ENCODE results near the gene COG5. TPM values are rescaled to one million over a fixed set of nuclear protein-coding genes. Genes with fewer than 3 reads are reported as not detected.

The COG5 gene
- total RNA-seq, 1 experiment from 2014 or later: 58.0 TPM

DNA sequence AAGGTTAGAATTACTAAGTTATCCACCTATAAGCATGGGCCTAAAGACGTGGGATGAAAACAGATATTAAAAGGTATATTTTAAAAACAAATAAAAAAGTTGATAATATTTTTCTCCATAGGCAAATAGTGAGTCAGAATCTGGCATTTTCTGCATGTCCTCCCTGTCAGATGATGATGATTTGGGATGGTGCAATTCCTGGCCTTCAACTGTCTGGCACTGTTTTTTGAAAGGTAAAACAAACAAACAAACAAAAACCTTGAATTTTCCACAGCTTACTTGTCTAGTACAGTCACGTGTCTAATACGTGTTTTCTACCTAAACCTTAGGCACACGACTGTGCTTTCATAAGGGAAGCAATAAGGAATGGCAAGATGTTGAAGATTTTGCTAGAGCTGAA is 377.5 kb downstream of the COG5 start:
- DNase-seq (ENCODE audit: low spot score): no peak

DNA sequence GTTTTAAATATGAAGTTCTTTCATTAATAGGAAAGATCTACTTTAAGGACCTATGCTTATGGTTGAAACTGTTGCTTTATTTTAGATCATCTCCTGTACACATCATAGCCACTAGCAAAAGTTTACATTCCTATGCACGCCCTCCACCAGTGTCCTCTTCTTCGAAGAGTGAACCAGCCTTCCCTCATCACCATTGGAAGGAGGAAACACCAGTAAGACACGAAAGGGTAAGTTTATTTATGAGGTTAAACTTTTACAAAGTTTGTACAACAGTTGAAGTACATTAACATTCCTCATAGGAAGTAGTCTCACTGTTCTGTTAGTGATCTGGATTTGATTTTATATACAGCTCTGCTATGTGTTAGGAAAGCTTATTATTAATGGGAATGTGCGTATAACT is 378.0 kb downstream of the COG5 start:
- no peak for DNase-seq (ENCODE audit: low spot score)

DNA sequence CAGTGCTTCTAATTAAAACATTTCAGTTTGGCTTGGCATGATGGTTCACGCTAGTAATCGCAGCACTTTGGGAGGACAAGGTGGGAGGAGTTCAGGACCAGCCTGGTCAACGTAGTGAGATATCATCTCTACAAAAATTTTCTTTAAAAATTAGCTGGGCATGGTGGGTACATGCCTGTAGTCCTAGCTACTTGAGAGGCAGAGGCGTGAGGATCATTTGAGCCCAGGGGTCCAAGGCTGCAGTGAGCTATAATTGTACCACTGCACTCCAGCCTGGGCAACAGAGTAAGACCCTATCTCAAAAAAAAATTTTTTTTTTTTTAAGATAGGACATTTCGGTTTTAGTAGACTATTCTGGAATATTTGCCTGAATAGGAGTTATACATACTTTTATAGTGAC is 382.5 kb downstream of the COG5 start:
- DNase-seq (ENCODE audit: low spot score): no peak

DNA sequence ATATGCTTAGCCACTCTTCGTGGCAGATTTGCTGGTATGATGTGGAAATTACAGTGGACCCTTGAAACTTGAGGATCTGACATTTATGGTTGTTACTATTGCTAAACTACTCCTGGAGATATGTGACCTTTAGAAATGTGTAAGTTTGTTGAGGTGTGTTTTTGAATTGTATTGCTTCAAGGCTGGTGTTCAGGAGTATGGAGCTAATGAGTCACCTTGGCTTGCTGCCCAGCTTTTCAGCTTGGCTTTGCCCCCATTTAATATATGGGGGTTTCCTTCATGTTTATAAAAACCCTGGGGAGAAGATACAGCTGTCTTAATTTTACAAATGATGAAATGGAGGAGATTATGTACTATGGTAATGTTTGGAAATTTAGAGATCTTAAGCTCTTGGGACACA is 383.3 kb downstream of the COG5 start:
- peak; percentile 50 for DNase-seq (ENCODE audit: low spot score)

DNA sequence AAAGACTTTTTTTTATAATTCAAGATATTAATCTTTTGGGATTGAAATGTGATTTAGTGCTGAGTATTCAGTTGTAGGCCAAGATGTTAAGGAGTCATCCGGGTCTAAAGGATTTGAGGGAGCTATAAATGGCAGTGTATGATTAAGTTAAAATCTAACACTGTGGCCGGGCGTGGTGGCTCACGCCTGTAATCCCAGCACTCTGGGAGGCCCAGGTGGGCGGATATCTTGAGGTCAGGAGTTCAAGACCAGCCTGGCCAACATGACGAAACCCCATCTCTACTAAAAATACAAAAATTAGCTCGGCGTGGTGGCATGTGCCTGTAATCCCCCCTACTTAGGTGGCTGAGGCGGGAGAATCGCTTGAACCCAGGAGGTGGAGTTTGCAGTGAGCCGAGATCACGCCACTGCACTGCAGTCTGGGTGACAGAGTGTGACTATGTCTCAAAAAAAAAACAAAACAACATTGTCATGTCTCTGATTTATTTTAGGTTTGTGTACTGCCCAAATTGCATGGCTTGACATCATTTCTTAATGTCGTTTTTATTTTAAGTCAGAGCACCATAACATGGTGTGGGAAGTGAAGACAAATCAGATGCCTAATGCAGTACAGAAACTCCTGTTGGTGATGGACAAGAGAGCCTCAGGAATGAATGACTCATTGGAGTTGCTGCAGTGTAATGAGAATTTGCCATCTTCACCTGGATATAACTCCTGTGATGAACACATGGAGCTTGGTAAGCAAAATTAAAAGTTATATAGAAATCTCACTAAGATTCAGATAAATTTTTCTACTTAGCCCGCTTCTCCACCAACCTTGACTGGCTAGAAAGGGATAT is 384.2 kb downstream of the COG5 start:
- no peak for DNase-seq (ENCODE audit: low spot score)

DNA sequence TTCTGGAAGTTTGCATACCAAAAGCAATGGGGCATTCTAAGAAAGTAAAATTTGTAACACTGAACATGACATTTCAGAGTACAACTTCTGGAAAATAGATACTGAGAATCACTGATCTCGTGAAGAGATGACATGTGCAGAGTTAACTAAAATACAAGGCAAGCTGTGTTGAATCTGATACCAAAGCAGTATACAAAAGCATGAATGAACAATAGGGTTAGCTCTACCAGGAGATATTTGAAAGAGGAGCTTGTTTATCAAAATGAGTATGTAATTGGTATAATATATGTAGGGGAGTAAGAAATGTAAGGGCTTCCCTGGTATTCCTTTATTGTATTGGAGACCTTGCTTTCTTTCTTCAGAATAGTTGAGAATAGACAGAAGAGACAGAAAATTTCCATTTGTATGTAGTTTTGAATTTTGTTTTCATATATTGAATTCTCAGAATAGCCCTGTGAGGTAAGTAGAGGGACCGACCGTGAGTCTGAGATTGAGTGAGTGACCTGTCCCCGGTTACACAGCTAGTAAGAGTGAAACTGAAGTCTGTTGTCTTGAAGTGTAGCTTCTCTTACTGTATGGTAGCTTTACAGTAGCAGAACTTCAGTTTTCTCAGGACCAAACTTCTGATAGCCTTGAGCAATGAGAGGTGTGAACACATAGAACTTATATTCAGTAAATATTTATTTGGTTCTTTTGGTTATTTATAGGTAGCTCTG is 389.9 kb downstream of the COG5 start:
- DNase-seq (ENCODE audit: low spot score): no peak

DNA sequence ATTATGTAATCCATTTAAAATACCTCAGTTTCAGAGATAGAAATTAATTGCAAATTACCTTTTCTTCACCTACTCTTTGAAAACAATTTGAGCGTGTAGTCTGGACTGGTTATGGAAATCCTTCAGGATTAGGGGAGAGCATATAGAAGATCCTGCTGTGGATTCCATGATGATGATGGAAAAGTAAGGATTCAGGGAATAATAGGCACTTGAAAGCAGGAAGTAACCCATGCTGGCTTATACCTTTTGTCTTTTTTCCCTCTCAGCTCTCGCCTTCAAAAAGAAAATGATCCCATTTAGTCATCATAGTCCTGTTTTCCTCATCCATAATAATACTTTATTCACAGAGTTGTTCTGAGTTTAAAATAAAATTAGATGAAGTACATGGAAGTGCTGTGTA is 390.5 kb downstream of the COG5 start:
- DNase-seq (ENCODE audit: low spot score): no peak

DNA sequence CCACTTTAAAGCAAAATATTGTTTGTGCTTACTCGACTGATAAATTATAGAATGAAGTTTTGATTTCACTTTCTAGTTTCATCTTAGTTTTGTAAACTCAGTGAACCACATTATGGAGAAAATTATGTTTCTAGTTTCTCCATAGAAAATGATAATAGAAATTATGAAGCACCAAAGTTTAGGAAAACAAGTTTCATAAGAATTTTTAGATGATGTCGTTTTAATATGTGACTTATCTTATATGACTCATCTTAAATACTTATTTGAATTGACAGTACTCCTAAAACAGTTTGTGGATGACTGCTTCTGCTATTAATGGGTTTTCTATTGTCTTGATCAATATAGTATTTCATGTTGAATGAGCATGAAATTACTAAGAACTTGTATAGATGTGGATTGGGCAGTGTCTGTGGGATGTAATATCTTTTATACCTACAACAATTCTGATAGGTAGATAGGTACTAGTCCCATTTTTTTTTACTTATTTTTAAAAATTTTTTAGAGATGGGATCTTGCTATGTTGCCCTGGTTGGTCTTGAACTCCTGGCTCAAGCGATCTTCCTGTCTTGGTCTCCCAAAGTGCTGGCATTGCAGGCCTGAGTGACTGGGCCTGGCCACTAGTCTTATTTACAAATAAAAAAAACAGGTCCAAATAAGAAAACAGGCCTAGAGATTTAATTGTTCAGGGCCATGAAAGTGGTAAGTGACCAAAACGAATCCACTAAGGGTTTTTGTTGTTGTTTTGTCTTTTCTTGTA is 391.3 kb downstream of the COG5 start:
- no peak for DNase-seq (ENCODE audit: low spot score)

DNA sequence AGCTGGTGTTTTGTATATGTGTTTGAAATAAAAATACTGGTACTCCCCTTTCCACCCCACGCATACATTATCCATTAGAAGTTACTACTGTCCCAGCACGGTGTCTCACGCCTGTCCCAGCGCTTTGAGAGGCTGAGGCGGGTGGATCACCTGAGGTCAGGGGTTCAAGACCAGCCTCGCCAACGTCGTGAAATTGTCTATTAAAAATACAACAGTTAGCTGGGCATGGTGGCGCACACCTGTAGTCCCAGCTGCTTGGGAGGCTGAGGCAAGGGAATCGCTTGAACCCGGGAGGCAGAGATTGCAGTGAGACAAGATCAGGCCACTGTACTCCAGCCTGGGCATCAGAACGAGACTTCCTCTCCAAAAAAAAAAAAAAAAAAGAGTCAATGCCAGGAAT is 392.2 kb downstream of the COG5 start:
- DNase-seq (ENCODE audit: low spot score): no peak

DNA sequence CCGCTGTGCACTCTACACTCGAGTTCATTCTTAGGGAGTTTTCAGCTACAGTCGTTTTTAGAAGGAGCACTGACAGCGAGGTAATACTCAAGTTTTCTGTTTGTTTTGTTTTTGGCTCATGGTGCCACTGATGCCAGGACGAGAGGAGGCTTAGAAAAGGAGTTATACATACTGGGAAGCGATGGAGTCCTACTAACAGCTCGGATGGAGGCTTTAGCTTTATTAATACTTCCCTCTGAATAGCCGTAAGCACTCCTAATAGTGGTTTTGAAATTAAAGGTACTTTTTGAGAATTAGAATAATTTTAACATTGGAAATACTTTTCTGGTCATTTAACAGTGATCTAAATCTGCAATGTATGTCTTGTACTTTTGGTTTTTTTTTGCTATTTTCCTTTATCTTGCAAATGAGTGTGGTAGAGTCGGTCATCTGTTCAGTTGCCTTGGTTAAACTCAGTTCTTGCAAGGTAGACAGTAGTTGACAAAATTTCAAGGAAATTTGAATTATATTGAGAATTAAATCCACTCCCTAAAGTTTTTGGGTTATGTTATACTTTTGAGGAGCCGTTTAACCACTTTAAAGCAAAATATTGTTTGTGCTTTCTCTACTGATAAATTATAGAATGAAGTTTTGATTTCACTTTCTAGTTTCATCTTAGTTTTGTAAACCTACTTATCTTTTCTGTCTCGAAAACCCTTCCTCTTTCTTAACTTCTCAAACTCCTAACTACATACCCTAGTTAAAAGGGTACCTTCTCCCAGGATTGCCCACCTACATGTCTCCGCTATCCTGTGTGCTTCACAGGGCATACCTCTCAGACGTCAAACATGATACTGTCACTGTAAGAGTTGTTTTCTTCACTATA is 393.4 kb downstream of the COG5 start:
- DNase-seq (ENCODE audit: low spot score): no peak

DNA sequence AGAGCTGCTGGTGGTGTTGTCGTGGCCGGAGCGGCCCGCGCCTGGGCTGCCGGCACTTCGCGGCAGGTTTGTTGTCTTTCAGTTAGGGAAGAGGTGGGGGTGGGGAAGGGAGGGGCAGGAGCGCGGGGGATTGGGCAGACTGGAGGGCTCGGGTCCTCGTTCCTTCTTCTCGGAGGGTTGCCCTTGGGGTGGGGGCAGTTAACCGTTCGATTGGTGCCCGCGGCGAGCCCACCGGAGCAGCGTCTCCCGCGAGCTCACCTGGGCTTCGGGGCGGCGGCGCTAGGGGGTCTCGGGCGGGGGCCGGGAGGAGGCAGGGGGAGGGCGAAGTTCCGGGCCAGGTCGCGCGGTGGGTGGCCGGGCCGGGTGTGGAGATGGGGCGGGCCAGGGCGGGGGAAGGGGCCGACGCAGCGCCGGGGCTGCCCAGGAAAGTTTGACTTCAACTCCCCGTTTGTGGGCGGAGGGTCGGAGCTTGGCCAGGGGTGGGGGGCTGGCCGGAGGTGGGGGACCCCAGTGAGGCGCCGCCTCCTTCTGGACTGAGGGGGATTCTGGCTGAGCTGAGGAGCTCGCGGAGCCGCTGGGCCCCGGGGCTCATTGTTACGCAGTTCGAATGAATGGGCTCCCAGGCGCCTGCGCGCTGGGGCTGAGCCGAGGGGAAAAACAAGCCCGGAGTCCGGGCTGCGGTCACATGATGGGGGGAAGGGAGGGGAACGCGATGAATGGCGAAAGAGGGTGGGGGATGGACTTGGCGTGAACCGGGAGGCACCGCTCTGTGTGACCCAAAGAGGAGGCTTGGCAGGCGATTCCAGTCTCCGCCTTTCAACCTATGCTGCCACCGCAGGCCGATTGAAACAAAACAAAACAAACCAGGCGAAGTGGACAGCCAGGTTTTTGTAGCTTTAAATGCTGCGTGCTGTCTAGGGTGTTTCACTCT is 394.3 kb downstream of the COG5 start:
- DNase-seq (ENCODE audit: low spot score): peak; percentile 99

DNA sequence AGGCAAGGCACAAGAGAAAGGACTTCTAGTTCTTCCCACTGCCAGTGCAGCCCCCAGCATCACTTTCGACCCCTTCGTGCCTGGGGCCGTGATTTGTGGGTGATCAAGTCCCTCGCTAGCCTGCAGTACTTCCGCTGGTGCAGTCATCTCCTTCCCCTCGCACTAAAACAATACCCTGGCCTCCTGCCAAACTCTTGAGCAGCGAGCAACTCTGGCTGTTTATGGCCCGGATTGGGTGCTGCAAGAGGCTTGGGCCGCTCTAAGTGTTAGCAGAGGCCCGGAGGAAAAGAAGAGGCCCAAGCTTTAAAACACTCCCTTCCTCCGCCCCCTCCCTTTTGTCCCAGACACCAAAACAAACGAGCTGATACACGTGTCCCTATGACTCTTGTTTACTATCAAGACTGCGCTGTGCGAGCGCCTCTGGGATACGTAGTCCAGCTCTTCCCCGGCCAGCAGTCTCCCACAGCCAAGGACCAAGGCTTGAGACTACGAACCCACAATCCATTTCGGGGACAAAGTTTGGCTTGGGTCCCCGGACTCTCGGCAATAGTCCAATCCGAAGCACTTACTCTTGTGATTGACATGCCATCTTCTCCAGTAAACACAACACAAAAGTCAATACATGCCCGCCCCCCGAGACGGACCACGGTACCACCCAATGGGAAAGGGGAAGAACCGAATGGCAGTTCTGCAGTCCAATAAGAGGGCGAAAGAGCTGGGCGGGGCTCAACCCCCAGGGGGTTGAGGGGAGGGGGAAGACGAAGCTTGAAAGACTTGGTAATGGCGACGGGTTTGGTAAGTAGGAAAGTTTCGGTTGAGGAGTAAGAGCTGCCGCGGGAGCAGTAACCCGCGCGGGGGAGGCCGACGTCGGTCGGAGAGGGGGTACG is 395.2 kb downstream of the COG5 start, which contains the start of gene HBP1:
Gene HBP1 (plus strand): TSS at position 771 of the 887 bp plus-strand sequence. CDS start 10,891 bp downstream, outside the sequence.
- peak; percentile 100 for DNase-seq (ENCODE audit: low spot score)

DNA sequence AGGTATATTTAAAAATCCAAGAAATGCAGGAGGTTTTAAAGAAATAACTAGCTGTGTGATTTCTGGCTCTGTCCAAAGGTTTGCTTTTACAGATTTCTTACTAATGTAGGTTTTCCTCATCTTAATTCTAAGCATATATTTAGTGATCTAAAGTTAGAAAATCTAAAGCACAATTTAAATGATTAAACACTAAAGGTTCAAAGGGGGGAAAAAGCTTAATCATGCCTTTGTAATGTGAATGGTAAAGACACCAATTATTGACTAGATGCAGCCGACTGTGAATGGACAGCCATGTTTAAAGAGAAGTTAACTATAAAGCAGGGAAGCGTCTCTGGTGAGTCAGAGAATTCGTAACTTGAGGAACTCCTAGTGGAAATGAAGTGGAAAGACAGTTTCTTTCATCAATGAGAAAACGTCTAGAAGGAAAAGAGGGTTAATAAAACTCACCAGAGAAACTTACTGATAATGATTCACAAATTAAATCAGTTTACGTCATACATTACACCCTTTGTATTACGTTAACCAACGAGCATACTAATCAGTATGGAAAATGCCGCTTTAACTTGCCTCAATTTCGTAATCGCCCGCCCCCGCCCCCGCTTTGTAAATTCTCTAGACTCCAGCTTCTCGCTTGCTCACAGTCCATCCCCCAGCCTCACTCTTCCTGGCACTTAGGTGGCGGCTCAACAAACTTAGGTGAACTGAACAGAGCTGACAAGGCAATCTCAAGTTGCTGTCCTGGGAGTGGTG is 396.1 kb downstream of the COG5 start:
- DNase-seq (ENCODE audit: low spot score): peak; percentile 83

DNA sequence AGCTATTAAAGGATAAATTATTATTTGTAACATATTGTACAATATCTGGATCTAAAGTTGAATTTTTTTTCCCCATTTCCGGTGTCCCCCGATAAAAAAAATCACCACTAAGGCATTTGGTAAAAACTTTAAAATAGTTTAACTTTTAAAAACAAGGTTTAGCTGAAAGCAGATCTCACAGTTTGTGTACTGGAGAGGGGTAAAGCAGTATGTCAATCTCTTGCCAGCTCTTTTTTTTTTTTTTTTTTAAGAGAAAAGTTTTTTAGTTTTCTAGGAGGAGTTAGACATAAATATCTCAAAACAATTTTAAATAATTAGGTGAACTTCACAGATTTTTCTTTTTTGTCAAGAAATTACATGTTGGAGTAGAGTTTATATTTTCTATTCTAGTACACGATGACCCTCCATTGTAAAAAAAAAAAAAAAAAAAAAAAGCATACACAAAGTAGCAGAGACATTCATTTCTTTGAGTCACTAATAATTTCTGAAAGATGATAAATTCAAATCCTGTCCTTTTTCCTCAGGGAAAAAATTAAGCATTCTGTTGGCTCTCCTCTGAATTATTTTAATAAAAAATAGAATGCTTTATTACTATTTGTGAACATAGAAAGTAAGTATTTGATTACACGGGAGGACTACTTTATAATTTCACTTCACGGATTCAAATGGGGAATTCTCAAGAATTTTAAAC is 396.8 kb downstream of the COG5 start:
- peak; percentile 12 for DNase-seq (ENCODE audit: low spot score)

DNA sequence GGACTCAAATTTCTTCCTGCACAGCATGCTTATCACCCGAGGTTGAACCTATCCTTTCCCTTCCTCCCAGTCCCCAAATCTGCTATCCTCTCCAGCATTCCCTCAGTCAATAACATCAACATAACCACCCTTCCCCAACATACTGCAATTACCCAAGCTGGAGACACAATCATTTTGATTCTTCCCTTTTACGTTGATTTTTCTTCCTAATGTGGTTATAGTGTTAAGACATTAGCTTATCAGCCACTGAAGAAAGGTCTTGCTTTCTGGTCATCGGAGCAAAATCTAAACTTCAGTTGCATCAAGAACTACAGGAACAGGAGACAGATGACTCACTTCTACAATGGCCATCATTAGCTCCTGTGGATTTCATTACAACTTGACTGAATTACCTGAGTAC is 398.4 kb downstream of the COG5 start:
- DNase-seq (ENCODE audit: low spot score): no peak

DNA sequence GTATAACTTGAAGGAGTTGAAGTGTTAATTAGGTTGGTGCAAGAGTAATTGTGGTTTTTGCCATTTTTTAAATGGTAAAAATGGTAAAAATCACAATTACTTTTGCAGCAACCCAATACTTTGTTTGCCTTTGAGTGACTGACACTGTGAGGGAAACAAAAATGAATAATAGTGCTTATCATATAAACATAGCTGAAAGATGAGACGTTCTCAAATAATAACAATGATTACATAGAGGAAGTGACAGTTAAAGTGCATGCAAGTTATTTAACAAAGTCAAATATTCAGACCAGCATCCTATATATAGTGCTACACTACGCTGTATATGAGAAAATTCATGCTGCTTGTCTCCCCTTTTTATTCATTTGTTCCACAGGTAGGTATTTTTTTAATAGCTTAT is 399.6 kb downstream of the COG5 start:
- DNase-seq (ENCODE audit: low spot score): no peak

DNA sequence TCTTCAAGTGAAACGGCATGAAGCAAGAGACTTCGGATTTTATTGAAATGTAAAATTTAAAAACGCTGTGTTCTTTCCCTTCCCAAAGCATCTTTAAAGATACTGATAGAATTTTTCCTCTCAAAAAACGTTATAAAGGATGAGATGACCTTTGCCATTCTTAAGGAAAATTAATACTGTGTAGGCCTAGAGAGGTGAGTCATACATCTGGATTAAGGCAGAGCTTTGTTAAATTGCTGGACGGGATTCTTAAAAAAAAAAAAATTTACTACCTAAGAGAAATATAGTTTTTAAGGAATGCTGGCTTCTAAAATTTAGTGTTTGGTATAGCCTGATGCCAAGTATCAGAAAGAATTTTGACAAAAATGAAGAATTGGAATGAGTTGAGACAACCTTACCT is 401.2 kb downstream of the COG5 start:
- DNase-seq (ENCODE audit: low spot score): no peak

DNA sequence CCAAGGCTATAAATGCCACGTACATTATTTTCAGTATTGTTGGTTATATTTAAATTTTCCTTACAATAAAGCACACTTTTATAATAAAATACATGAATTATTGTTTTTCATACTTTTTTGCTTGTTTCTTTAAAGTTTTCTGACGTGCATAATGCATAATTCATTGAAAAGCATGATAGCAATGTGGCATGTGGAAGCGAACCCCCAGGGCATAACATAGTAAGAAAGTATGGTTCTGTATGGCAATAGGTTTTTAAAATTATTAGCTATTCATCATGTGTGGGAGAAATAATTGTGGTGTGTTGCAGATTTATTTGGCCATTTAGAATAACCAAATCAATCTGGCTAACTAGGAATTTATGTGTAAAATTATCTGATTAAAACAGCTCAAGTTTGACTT is 402.3 kb downstream of the COG5 start:
- no peak for DNase-seq (ENCODE audit: low spot score)
